Measurements from ENCODE around the gene COL4A2. TPM values are rescaled to one million over a fixed set of nuclear protein-coding genes. Genes with fewer than 3 reads are reported as not detected.

The COL4A2 gene
- total and polyA plus RNA-seq, 12 donors: 70.9 to 1,589 (median 171) TPM

DNA sequence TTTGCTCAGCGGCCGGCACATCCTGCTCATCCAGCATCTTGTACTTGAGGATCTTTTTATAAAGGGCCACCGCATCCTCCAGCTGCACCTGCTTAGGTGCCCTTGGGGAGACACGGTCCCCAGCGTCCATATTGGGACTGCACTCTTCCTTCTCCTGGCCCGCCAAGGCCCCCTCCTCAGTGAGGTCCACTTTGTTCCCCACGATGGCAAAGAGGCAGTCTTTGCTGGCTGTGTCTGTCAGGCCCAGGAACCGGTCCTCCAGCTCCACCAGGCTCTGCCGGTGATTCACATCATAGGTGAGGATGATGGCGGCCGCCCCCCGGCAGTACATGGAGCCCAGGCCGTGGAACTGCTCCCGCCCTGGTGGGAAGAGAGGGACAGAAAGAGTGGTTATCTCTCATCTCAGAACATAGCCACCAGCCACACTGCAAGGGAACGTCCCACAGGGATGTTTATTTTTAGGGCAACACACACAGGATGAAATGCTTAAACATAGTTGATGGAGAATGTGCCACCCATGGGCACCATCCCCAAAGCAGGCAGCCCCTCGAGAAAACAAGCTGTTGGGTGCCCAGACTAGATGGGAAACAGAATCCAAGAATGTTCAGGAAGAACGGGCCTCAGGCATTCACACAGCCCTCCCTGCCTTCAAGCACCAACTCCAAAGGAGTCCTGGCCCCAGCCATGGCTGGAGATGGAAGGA, 216.9 kb downstream of the COL4A2 start:
- WGBS, 4 donors: 83 to 89% (median 85%) methylated on average over 9 to 17 of the region's 17 CpGs
- DNase-seq: no peak
- H3K4me1 ChIP-seq (replicated peaks in 1 of 2): peaks cover 56 to 80% of the 10 kb centered on the region in 2 donors
- H3K27me3 ChIP-seq: no peaks in the 10 kb centered on the region
- TF ChIP-seq, protein P1, sequence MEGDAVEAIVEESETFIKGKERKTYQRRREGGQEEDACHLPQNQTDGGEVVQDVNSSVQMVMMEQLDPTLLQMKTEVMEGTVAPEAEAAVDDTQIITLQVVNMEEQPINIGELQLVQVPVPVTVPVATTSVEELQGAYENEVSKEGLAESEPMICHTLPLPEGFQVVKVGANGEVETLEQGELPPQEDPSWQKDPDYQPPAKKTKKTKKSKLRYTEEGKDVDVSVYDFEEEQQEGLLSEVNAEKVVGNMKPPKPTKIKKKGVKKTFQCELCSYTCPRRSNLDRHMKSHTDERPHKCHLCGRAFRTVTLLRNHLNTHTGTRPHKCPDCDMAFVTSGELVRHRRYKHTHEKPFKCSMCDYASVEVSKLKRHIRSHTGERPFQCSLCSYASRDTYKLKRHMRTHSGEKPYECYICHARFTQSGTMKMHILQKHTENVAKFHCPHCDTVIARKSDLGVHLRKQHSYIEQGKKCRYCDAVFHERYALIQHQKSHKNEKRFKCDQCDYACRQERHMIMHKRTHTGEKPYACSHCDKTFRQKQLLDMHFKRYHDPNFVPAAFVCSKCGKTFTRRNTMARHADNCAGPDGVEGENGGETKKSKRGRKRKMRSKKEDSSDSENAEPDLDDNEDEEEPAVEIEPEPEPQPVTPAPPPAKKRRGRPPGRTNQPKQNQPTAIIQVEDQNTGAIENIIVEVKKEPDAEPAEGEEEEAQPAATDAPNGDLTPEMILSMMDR (IDR thresholded peaks at IDR 0.05): no peak
- TF ChIP-seq POLR2A (IDR thresholded peaks at IDR 0.05): no peak
- H3K27ac ChIP-seq: peak overlapping the region in 3 of 5 donors; percentile 62 to 90 (median 84)
- intact Hi-C loops (cut with DNase I): no loop called here
- no peaks in the 10 kb centered on the region for H3K9me3 ChIP-seq (replicated peaks in 1 of 3)
- peaks cover 0 to 10% of the 10 kb centered on the region in 2 donors for H3K36me3 ChIP-seq (replicated peaks in 1 of 2)
- no peak overlapping the region for H3K4me3 ChIP-seq

DNA sequence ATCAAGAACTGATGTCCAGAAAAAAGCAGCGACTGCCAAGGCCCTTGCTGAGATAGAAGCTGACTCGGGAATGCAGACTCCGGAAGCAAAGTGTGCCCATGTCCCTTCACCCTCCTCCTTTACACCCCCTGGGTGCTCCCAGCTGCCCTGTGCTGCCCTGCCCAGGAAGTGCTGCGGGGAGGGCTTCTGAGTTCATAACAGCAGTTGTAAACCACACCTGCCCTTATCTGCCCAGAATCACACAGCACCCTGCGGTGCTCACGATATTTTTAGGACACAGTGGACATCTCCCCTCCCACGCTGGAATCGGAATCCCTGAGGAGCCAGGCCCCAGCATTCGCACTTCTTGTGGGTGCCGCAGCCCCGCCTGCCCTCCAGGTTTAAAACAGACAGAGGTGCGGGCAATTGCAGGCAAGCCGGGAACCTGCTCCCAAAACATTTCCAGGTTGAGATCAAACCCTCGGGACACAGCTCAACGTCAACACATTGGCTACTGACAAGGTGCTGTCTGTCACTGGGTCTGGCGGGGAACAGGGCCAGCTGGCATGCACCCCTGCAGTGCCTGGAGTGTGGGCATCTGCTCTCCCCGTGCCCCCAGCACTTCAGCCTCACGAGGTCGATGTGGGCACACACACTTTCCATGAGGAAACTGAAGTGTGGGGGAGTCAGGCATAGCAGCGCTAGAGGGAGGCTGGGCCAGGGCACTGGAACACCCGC, 217.6 kb downstream of the COL4A2 start:
- Histone ChIP-seq H3K27ac (peak overlapping the region in 3 of 5 donors; percentile 62 to 90 (median 84)), H3K27me3 (no peaks in the 10 kb centered on the region), H3K36me3 (replicated peaks in 1 of 2) (peaks cover 0 to 5% of the 10 kb centered on the region in 2 donors), H3K4me3 (no peak overlapping the region), H3K4me1 (replicated peaks in 1 of 2) (peaks cover 57 to 84% of the 10 kb centered on the region in 2 donors), H3K9me3 (replicated peaks in 1 of 3) (no peaks in the 10 kb centered on the region)
- intact Hi-C loops (cut with DNase I): no loop called here
- peak in 3 of 7 donors; percentile 55 to 65 (median 63) for DNase-seq
- TF ChIP-seq POLR2A (IDR thresholded peaks at IDR 0.05): no peak
- TF ChIP-seq, protein P1 (IDR thresholded peaks at IDR 0.05): no peak
- 42 to 44% (median 42%) methylated on average over 16 to 21 of the region's 21 CpGs for WGBS, 4 donors

- Histone ChIP-seq H3K4me1 (replicated peaks in 1 of 2) (peaks cover 53 to 80% of the 10 kb centered on the region in 2 donors), H3K9me3 (replicated peaks in 1 of 3) (no peaks in the 10 kb centered on the region), H3K4me3 (no peak overlapping the region), H3K27ac (peak overlapping the region in 4 of 5 donors; percentile 7 to 90 (median 80)), H3K27me3 (no peaks in the 10 kb centered on the region), H3K36me3 (replicated peaks in 1 of 2) (peaks cover 0 to 4% of the 10 kb centered on the region in 2 donors)
- peak; percentile 68 to 92 (median 86) for DNase-seq
- TF ChIP-seq, protein P1 (IDR thresholded peaks at IDR 0.05): no peak
- peak in 1 of 2 donors; percentile 53 for TF ChIP-seq POLR2A (IDR thresholded peaks at IDR 0.05)
- intact Hi-C loops (cut with DNase I): no loop called here
- WGBS, 4 donors: 52 to 68% (median 57%) methylated on average over 14 to 25 of the region's 25 CpGs
These were observed 218.5 kb downstream of the COL4A2 start for GRCh38 chr13:110525328-110526319.
